GM21528 (cell line): ENCODE data around the gene CARS1.

Source experiments
- ATAC-seq: cut with Tn5 transposase; IDR thresholded peaks from one replicate; pipeline ENCODE4 v1.9.1; 2021; ENCODE audit warnings: mild to moderate bottlenecking, moderate library complexity; ENCODE audit not compliant: unreplicated experiment, low FRiP score

Gene CARS1

GRCh38 chr11:3042496-3043314 lies 14.5 kb downstream of the CARS1 start:
- no peak for ATAC-seq

- ATAC-seq: no peak
Measured at GRCh38 chr11:3041699-3042441, 15.4 kb downstream of the CARS1 start.

DNA sequence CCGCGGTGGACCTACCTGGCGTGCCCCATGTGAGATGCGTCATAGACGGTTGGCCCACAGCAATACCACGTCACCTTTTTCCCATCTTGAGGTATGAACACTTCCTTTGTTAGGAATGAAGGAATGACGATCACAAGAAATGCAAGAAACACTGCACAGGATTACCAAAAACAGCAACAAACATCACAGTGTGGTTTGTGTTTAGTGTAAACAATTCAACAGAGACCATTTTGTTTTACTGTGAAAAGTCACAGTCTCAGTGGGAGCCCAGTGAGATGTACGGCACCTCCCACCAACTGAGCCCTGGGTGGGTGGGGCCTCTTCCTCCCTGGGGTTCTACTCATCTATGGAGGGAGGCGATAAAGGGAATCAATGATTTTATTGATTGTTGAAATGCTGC lies 16.3 kb downstream of the CARS1 start:
- no peak for ATAC-seq

DNA sequence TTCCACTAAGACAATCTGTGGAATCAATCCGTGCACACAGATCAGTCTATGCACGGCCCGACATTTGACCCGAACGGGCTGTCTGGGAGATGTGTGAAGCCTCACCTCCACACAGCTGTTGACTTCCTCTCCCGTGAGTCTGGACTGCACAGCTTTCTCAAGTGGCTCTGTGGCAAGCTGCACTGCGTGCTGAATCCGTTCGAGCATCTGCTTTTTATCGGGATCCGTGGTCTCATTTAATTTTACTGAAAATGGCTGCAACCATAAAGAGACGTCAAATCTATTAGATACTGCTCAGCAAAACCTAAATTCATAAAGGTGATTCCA lies 19.3 kb downstream of the CARS1 start:
- ATAC-seq: no peak

DNA sequence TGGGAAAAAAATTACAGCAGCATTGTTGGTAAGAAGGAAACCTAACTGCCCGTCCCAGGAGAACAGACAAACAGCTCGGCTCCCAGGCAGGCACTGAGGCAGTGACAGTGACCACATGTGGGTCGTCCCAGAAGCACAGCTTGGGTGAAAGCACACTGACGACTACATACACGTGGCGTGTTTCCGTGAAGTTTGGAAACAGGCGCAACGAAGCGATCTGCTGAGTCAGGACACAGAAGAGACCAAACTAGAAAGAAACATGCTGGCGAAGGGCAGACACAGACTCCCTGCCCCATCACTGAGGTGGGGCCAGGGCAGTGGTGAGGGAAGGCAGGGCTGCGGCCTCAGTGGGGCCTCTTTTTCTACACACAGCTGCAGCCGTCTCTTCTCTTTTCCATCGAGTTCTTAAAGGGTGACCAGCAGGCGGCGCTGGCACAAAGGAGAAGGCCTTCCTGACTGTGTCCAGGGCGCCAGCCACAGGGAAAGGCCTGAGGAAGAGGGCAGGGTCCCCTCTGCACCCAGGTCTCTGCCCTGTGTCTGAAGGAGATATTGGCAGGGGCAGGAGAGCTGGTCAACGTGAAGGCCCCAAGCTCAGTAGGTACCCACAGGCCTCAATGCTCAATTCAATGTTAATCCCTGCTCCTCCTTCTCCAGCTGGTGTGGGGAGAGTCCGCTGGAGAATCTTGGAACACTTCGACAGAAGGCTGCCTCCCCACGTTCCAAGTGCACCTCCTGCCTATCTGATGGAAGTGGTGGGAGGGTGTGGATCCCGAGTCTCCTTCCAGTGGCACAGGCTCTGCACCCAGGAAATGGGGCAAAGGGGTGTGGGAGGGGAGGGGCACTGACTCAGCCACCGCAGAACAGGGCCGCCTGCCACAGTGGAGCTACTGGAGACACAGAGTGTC lies 19.9 kb downstream of the CARS1 start:
- no peak for ATAC-seq

DNA sequence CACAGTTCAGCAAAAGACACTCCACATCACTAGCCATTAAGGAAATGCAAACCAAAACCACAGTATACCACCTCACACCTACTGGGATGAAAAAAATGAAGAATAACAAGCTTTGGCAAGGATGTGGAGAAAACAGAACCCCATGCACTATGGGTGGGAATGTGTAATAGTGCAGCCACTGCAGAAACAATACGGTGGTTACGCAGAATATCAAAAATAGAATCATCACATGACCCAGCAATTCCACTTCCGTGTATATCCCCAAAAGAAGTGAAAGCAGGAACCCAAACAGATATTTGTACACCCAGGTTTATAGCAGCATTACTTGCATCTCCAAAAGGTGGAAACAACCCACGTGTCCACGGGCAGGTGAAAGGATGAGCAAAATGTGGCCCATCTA lies 20.8 kb downstream of the CARS1 start:
- no peak for ATAC-seq

DNA sequence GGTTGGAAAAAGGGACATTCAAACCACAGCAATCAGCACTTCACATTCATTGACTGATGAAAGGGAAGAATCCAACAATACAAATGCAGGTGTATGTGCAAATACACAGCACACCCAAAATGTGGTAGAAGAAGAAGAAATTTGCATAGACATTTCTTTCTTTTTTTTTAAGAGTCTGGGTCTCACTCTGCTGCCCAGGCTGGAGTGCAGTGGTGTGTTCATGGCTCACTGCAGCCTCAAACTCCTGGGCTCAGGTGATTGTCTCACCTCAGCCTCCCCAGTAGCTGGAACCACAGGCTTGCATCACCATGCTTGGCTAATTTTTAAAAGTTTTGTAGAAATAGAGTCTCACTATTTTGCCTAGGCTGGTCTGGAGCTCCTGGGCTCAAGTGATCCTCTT lies 21.9 kb downstream of the CARS1 start:
- ATAC-seq: no peak

- ATAC-seq: no peak
Measured at GRCh38 chr11:3030289-3031070, 26.7 kb downstream of the CARS1 start.

DNA sequence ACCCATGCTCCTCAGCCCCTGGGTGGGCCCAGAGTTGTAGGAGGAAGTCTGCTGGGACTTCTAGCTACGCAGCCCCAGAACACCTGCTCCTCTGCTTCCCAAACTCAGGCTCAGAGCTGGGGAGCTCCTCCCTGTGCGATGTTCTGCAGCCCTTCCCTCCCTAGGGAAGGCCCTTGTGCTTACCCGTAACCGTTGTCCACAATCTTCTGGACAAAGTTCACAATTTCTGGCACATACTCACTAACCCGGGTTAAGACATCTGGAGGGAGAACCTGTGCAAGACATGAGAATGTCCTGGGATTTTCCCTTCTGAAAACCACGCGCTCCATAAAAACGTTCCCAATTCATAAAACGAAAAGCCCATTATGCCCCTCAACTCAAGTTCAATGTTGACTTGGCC lies 28.4 kb downstream of the CARS1 start:
- no peak for ATAC-seq

GRCh38 chr11:3026803-3027202 lies 30.4 kb downstream of the CARS1 start:
- ATAC-seq: no peak

DNA sequence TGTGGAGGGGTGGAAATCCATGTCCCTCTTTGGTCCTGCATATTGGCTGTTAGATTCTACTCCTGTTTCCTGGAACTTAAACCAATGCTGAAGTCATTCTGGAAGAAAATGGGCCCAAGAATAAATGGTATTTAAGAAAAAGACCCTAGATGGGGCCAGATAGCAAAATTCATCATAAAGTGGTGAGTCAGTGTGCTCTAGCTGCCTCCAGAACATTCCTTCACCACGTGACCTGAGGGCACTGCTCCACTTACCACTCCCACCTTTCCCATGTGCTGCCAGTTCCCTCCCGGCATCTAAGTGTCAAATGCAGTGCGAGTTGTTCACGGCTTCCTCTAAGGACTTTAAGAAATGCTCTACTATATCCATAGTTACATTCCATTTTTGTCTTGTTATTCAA lies 34.2 kb downstream of the CARS1 start:
- ATAC-seq: no peak

GRCh38 chr11:3022300-3022967 lies 34.8 kb downstream of the CARS1 start:
- ATAC-seq: no peak

- no peak for ATAC-seq
Measured at GRCh38 chr11:3021125-3021524, 36.1 kb downstream of the CARS1 start.

DNA sequence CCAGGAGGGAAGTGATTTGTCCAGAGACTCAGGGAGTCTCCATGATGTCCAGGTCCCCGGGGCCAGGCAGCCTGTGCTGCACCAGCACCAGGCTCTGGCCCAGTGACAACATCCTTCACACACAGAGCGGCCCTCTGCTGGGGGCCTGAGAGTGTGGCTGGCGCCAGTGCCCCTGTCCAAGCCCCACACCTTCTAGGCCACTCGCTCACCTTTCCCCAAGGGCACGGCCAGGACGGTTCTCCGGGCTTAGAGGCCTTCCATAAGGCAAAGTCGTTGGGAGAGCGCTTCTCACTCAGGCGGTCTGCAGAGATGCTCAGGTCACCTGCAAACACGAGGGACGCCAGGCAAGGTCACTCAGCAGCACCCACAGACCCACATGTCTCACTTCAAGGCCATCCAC lies 37.2 kb downstream of the CARS1 start:
- no peak for ATAC-seq

- ATAC-seq: no peak
Measured at GRCh38 chr11:3018596-3018995, 38.6 kb downstream of the CARS1 start.

DNA sequence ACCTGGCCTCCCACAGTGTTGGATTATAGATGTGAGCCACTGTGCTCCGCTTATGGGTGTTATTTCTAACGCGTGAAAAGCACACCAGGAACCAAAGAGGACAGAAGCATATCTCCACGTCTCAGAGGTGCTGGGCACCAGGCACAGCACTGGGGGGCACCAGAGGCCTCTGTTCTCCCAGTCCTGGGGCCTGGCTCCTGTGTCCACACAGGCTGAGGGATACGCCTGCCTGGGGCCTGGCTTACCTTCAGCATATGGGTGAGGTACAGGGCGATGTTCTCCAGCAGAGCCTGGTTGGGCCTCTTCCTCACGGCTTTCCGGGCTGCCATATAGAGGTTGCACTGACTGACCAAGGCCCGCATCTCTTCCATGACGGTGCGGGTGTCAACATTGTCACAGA lies 40.4 kb downstream of the CARS1 start:
- no peak for ATAC-seq

DNA sequence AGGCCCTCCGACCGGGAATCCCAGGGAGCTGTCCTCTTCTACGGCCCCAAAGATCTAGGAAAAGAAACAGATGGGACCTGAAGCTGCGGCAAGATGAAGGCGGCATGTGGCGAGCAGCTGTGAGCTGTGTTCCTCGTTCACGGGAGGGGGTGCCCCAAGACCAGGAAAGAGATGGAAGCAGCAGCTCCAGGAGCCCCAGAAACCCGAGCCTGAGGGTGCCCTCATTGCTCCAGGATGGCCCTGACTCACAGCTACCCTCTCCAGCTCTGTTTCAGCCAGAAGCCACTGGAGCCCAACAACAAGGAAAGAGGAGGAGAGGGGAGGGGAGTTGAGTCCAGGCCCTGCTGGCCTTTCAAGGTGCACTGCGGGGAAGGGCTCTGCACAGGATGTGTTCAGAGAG lies 41.4 kb downstream of the CARS1 start:
- ATAC-seq: no peak

- ATAC-seq: no peak
Measured at GRCh38 chr11:3014943-3015342, 42.3 kb downstream of the CARS1 start.

GRCh38 chr11:3014057-3014938 lies 42.9 kb downstream of the CARS1 start:
- no peak for ATAC-seq
